Measurements from ENCODE around the gene GTF2F1. TPM values are rescaled to one million over a fixed set of nuclear protein-coding genes. Genes with fewer than 3 reads are reported as not detected.

The GTF2F1 gene
- total and polyA plus RNA-seq, 10 of the 15 experiments (the other 5 are each of a cell fraction or from before 2014, with no cell fraction given): 4.5 to 61.7 (median 48.5) TPM

DNA sequence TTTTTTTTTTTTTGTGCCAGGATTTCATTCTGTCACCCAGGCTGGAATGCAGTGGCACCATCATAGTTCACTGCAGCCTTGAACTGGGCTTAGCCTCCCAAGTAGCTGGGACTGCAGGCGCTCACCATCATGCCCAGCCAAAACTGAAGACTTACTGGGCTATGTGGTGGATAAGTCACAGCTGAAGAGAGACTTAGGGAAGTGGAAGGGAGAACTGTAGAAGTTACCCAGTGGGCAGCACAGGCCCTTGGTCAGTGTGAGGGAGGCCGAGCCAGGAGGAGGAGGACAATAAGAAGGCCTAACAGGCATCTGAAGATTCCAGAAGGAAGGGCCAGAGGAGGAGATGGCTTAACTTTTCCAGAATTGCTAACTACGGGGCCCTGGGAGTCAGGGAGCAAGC lies 13.2 kb downstream of the GTF2F1 start:
- H3K36me3 ChIP-seq (ENCODE audit: control insufficient read depth in 2 of 2, insufficient read depth in 2 of 2, low read length in 1 of 2): peaks cover 21 to 28% of the 10 kb centered on the region in 2 experiments
- intact Hi-C loops (cut with micrococcal nuclease; ENCODE audit: unreplicated experiment): no loop called here
- CTCF ChIA-PET: no interaction called here
- ATAC-seq: no peak
- no peak overlapping the region for H3K9ac ChIP-seq (ENCODE audit: control insufficient read depth, insufficient read depth, low read length)
- H3K4me3 ChIP-seq: no peak overlapping the region
- POLR2A ChIA-PET: no interaction called here
- no peak overlapping the region for H3K27ac ChIP-seq (ENCODE audit: control insufficient read depth, insufficient read depth)
- in situ Hi-C loops (cut with MboI): no loop called here
- no peaks in the 10 kb centered on the region for H3K4me1 ChIP-seq (ENCODE audit: control insufficient read depth, insufficient read depth, low read length)
- H4K20me1 ChIP-seq (ENCODE audit: control insufficient read depth, insufficient read depth): no peaks in the 10 kb centered on the region
- no peak for DNase-seq (ENCODE audit: low read depth, low spot score)
- peaks cover 1% of the 10 kb centered on the region; the same call in 1 of the 3 replicates for H3K9me3 ChIP-seq (replicated peaks; ENCODE audit: control insufficient read depth, insufficient read depth, low read length)
- 95% methylated on average over 3 of the region's 3 CpGs for WGBS (ENCODE audit: insufficient coverage, insufficient replicate concordance, low lambda C conversion rate, missing lambda C conversion rate)
- BruUV-seq (replicated peaks): no TSS peak
- no peak overlapping the region for H3K4me2 ChIP-seq (ENCODE audit: control insufficient read depth, insufficient read depth)
- H3K27me3 ChIP-seq (replicated peaks in 1 of 2; ENCODE audit: control insufficient read depth in 2 of 2, insufficient read depth in 2 of 2, low read length in 1 of 2): no peaks in the 10 kb centered on the region
- no peaks in the 10 kb centered on the region for H3K79me2 ChIP-seq (ENCODE audit: control insufficient read depth, insufficient read depth, low read length)
- RAD21 ChIA-PET (ENCODE audit: unreplicated experiment): no interaction called here
- no peak for TF ChIP-seq GABPA (IDR thresholded peaks at IDR 0.05; ENCODE audit: low read depth)
- TF ChIP-seq JUND (IDR thresholded peaks at IDR 0.05; ENCODE audit: low read depth, low read length): no peak
- TF ChIP-seq, protein P1, sequence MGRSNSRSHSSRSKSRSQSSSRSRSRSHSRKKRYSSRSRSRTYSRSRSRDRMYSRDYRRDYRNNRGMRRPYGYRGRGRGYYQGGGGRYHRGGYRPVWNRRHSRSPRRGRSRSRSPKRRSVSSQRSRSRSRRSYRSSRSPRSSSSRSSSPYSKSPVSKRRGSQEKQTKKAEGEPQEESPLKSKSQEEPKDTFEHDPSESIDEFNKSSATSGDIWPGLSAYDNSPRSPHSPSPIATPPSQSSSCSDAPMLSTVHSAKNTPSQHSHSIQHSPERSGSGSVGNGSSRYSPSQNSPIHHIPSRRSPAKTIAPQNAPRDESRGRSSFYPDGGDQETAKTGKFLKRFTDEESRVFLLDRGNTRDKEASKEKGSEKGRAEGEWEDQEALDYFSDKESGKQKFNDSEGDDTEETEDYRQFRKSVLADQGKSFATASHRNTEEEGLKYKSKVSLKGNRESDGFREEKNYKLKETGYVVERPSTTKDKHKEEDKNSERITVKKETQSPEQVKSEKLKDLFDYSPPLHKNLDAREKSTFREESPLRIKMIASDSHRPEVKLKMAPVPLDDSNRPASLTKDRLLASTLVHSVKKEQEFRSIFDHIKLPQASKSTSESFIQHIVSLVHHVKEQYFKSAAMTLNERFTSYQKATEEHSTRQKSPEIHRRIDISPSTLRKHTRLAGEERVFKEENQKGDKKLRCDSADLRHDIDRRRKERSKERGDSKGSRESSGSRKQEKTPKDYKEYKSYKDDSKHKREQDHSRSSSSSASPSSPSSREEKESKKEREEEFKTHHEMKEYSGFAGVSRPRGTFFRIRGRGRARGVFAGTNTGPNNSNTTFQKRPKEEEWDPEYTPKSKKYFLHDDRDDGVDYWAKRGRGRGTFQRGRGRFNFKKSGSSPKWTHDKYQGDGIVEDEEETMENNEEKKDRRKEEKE (IDR thresholded peaks at IDR 0.05): no peak
- TF ChIP-seq RUNX3 (IDR thresholded peaks at IDR 0.05; ENCODE audit: low read length): no peak
- no peak for TF ChIP-seq EP300 (IDR thresholded peaks at IDR 0.05; ENCODE audit: borderline replicate concordance in 1 of 2, control insufficient read depth in 1 of 2, low read depth in 2 of 2, low read length in 2 of 2)
- no peak for TF ChIP-seq CREM (IDR thresholded peaks at IDR 0.05; ENCODE audit: low read depth)
- H2AFZ ChIP-seq (ENCODE audit: control insufficient read depth, low read depth, low read length): no peak overlapping the region
- SMC1A ChIA-PET (ENCODE audit: uncharacterized antibody, unreplicated experiment): interaction anchor here (0.9 kb wide), 1 partner anchor 19 kb away, joined by 3 read pairs; no protein-coding TSS in a partner anchor
- FAIRE-seq: no peak
